HL-60 (cell line): ENCODE results near the gene SPPL2C.

Experiments used
- DNase-seq, 2 experiments: peaks; one replicate each; pipeline ENCODE4 v3.0.0-alpha.2; 2010 to 2020; ENCODE audit warnings: low read depth in 1 of 2, low spot score in 1 of 2
- H3K27ac ChIP-seq: fragments of 250-450 bp; sonication (Bioruptor Pico); replicated peaks from 2 replicates; pipeline ENCODE4 v1.5.1; 2020; ENCODE audit warnings: mild to moderate bottlenecking, moderate library complexity
- H3K27me3 ChIP-seq: fragments of 250-450 bp; sonication (Bioruptor Pico); 2 replicates; pipeline ENCODE4 v1.5.1; 2021; ENCODE audit warnings: mild to moderate bottlenecking, moderate library complexity; ENCODE audit not compliant: insufficient read depth, poor library complexity, severe bottlenecking
- H3K4me3 ChIP-seq: replicated peaks from 2 replicates; pipeline ENCODE4 v1.5.1; 2011; ENCODE audit warnings: mild to moderate bottlenecking, control low read depth, low read length; ENCODE audit not compliant: insufficient read depth
- CTCF ChIP-seq: IDR thresholded peaks from one replicate; pipeline ENCODE4 v1.5.1; 2011; ENCODE audit warnings: low read length, control low read depth, inconsistent platforms; ENCODE audit not compliant: insufficient read depth
- GABPA ChIP-seq: IDR thresholded peaks from 2 replicates; pipeline ENCODE4 v1.6.1; 2012; ENCODE audit warnings: low read depth
- POLR2AphosphoS5 ChIP-seq: IDR thresholded peaks from 2 replicates; pipeline ENCODE4 v1.6.1; 2012; ENCODE audit warnings: low read depth
- SPI1 ChIP-seq: IDR thresholded peaks from 2 replicates; pipeline ENCODE4 v1.6.1; 2012; ENCODE audit warnings: low read depth, mild to moderate bottlenecking, borderline replicate concordance
- TF ChIP-seq, protein P1 (sequence below): IDR thresholded peaks from 2 replicates; pipeline ENCODE4 v1.6.1; 2012; ENCODE audit warnings: low read depth; ENCODE audit not compliant: insufficient replicate concordance

The SPPL2C gene

GRCh38 chr17:45833920-45834319 lies 10.8 kb upstream of the SPPL2C start:
- no peak for TF ChIP-seq SPI1
- TF ChIP-seq CTCF, result no peak
- TF ChIP-seq, protein P1, sequence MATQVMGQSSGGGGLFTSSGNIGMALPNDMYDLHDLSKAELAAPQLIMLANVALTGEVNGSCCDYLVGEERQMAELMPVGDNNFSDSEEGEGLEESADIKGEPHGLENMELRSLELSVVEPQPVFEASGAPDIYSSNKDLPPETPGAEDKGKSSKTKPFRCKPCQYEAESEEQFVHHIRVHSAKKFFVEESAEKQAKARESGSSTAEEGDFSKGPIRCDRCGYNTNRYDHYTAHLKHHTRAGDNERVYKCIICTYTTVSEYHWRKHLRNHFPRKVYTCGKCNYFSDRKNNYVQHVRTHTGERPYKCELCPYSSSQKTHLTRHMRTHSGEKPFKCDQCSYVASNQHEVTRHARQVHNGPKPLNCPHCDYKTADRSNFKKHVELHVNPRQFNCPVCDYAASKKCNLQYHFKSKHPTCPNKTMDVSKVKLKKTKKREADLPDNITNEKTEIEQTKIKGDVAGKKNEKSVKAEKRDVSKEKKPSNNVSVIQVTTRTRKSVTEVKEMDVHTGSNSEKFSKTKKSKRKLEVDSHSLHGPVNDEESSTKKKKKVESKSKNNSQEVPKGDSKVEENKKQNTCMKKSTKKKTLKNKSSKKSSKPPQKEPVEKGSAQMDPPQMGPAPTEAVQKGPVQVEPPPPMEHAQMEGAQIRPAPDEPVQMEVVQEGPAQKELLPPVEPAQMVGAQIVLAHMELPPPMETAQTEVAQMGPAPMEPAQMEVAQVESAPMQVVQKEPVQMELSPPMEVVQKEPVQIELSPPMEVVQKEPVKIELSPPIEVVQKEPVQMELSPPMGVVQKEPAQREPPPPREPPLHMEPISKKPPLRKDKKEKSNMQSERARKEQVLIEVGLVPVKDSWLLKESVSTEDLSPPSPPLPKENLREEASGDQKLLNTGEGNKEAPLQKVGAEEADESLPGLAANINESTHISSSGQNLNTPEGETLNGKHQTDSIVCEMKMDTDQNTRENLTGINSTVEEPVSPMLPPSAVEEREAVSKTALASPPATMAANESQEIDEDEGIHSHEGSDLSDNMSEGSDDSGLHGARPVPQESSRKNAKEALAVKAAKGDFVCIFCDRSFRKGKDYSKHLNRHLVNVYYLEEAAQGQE, result no peak
- no peak for TF ChIP-seq POLR2AphosphoS5
- no peak for TF ChIP-seq GABPA
- no peak for DNase-seq
- no peaks in the 10 kb centered on the region for H3K27me3 ChIP-seq
- H3K4me3 ChIP-seq, result no peak overlapping the region
- no peak overlapping the region for H3K27ac ChIP-seq

- no peak overlapping the region for H3K4me3 ChIP-seq
- DNase-seq, result no peak
- H3K27ac ChIP-seq, result no peak overlapping the region
- TF ChIP-seq CTCF, result no peak
- no peak for TF ChIP-seq SPI1
- no peak for TF ChIP-seq POLR2AphosphoS5
- TF ChIP-seq, protein P1, result no peak
- no peak for TF ChIP-seq GABPA
- H3K27me3 ChIP-seq, result no peaks in the 10 kb centered on the region
Observed at GRCh38 chr17:45834471-45835396, 9.9 kb upstream of the SPPL2C start.

- no peak overlapping the region for H3K4me3 ChIP-seq
- no peak for DNase-seq
- H3K27me3 ChIP-seq, result no peaks in the 10 kb centered on the region
Observed at GRCh38 chr17:45835481-45835880, 9.2 kb upstream of the SPPL2C start.

More at GRCh38 chr17:45835481-45835880, 9.2 kb upstream of the SPPL2C start:
- TF ChIP-seq GABPA (no peak), POLR2AphosphoS5 (no peak), SPI1 (no peak), CTCF (no peak)
- TF ChIP-seq, protein P1, result no peak
- no peak overlapping the region for H3K27ac ChIP-seq
